Astrocyte of the cerebellum (primary cell): Measurements from ENCODE around the gene DACT2.

Source experiments
- DNase-seq: peaks from one replicate; pipeline ENCODE4 v3.0.0-alpha.2; 2011; ENCODE audit warnings: low read depth
- H3K4me3 ChIP-seq: 2 replicates; pipeline ENCODE4 v1.5.1; 2011; ENCODE audit warnings: mild to moderate bottlenecking, low read depth, low read length, moderate library complexity
- in situ Hi-C: cut with HindIII; loops from 2 replicates; pipeline ENCODE4 v1.10.0; 2017; ENCODE audit warnings: low sequenced_read_pairs
- TF ChIP-seq, protein P1 (sequence below): IDR thresholded peaks from 2 replicates; pipeline ENCODE4 v1.5.1; 2012; ENCODE audit warnings: low read length, low read depth, moderate library complexity, mild to moderate bottlenecking; ENCODE audit errors: missing control alignments

DACT2 gene

DNA sequence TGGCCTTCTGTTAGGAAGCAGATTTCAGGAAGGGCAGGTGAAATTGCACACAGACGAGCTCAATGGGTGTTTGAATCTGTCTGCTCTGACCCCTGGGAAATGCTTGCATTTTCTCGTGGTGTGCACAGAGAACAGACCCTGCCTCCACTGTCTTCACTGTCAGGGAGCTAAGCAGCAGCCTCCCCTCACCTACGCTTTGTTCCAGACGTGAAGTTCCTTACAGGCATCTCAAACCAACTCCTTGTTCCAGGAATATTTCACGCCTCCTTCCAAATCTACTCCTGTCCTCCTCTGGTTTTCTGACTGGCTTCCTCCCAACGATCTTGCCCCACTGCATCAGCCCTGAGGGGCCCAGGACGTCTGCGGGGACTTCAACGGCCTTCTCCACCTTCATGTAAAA lies 13.7 kb downstream of the DACT2 start:
- no peak overlapping the region for H3K4me3 ChIP-seq
- TF ChIP-seq, protein P1, sequence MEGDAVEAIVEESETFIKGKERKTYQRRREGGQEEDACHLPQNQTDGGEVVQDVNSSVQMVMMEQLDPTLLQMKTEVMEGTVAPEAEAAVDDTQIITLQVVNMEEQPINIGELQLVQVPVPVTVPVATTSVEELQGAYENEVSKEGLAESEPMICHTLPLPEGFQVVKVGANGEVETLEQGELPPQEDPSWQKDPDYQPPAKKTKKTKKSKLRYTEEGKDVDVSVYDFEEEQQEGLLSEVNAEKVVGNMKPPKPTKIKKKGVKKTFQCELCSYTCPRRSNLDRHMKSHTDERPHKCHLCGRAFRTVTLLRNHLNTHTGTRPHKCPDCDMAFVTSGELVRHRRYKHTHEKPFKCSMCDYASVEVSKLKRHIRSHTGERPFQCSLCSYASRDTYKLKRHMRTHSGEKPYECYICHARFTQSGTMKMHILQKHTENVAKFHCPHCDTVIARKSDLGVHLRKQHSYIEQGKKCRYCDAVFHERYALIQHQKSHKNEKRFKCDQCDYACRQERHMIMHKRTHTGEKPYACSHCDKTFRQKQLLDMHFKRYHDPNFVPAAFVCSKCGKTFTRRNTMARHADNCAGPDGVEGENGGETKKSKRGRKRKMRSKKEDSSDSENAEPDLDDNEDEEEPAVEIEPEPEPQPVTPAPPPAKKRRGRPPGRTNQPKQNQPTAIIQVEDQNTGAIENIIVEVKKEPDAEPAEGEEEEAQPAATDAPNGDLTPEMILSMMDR = no peak
- in situ Hi-C loops = no loop called here
- no peak for DNase-seq

GRCh38 chr6:168305096-168305749 lies 14.4 kb downstream of the DACT2 start:
- TF ChIP-seq, protein P1 = no peak
- no peak for DNase-seq
- in situ Hi-C loops = no loop called here
- H3K4me3 ChIP-seq = no peak overlapping the region

DNA sequence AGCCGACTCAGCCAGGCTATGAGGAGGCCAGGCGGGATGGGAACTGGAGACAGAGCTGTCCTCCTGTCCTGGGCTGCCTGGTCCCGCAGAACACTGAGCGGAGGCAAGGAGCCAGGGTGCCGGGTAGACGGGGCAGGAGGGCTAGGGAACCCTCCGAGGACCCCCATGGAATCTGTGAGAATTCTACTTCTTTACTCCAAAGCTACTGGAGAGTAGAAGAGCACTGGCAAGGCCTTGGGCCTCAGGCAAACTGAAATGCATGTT lies 14.9 kb downstream of the DACT2 start:
- H3K4me3 ChIP-seq = no peak overlapping the region
- TF ChIP-seq, protein P1 = no peak
- in situ Hi-C loops = no loop called here
- no peak for DNase-seq

DNA sequence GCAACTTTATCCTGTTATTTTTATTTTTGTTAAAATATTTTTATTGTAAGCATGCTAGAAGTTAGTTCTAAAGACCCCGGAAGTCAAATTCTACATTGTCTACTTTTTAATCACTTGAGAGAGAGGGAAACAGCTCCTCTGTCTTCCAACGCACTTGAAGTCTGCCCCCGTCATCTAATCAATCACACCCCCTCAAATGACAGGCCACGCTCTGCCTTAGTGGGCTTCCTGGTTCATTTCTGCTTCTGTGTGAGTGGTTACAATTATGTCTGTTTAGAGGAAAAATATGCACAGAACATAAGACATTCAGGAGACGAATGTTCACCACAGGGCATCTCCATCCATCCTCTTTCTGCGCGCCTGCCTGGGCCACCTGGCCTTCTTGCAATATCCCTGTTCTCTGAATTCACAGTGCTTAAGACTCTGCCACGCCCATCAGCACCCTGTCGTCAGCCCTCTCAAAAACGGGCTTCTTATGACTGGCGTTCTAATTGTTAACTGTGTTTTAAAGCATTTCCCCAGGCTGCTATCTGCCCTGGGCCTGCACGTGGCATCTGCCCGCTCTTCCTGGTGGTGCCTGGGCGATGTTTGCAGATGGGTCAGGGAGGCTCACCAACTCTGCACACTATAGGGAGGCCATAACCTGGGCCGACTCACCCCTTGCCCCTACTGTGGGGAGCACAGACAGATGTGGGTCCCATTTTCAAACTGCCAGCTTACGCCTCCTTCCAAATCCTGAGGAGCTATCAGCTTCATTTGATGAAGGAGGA lies 15.4 kb downstream of the DACT2 start:
- in situ Hi-C loops = no loop called here
- no peak for DNase-seq
- H3K4me3 ChIP-seq = no peak overlapping the region
- TF ChIP-seq, protein P1 = no peak

- no peak overlapping the region for H3K4me3 ChIP-seq
- no peak for DNase-seq
- TF ChIP-seq, protein P1 = no peak
- in situ Hi-C loops = no loop called here
These were observed 17.0 kb downstream of the DACT2 start for GRCh38 chr6:168302534-168302933.

DNA sequence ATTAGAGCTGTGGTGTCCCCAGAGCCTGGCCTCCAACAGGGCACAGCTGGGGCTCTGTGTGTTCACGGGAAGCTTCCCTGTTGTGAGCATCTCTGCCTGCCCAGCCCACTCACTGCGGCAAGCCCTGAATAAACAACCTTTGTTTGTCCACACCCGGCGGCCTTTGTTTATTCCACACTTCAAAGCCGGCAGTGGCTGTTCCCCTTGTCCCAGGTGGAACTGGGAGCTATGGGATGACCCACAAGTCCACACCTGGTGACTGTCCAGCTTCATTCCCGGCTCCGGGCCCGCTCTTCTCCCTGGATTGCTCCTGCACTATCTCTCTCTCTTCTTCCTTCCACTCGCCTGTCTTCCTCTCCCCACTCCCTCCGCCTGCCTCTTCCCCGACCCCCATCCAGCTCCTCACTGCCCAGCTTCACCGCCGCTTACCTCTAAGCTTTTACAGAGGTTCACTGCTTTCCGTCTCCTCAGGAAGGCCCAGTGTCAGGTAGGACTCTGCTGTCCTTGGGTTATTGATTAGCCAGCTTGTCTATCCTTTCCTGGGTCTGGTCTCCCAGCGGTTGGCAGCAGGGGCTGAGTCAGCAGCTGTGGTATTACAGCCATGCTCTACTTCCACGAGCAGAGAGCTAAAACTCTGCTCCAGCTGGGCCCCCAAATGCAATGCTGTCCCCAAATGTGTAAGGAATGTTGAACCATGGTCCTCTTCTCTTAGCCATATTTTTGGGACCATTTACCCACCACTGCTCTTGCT lies 17.8 kb downstream of the DACT2 start:
- in situ Hi-C loops = no loop called here
- H3K4me3 ChIP-seq = no peak overlapping the region
- DNase-seq = no peak
- TF ChIP-seq, protein P1 = no peak
